HG03159 (cell line): Measurements from ENCODE around the gene AKAP12.
A peak's percentile ranks its signal among the peaks of the same experiment; 100 is the strongest.

Experiments
- ATAC-seq: cut with Tn5 transposase; IDR thresholded peaks from one replicate; pipeline ENCODE4 v1.9.1; 2021; ENCODE audit warnings: mild to moderate bottlenecking, moderate library complexity; ENCODE audit not compliant: unreplicated experiment

AKAP12 gene

DNA sequence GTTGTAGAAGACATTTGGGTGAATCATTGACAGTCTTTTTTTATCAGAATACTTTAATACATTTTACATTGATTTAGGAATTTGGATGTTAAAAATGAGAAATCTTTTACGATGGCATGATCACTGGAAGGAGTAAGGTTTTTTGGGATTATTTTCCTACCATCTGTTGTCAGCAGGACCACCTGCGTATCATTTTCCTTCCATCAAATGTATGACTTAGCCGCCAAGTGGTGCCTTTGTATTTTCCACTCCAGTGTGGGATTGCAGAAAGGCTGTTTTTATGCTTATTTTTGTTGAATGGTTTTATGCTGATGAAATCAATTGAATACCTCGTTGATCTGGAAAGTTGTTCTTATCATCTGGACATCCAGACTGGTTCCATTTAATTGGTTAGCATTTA, 35.8 kb downstream of the AKAP12 start:
- no peak for ATAC-seq

- no peak for ATAC-seq
These were observed 36.5 kb downstream of the AKAP12 start for GRCh38 chr6:151276112-151276740.

DNA sequence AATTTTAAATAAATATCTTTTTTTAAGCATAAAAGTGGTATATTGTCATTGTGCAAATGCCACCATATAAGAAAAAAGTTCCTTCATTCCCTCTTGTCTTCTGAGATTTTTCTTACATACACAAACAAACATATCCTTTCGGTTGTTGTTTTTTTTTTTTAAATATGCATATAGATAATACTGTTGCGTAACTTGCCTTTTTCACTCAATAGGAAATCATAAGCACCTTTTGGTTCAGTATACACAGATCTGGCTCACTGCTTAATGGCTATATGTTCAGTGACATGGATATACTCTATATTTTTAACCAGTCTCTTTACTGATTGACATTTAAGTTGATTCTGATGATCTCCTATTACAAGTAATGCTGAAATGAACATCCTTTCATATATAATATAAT, 40.1 kb downstream of the AKAP12 start:
- ATAC-seq: no peak

GRCh38 chr6:151280859-151281258, 41.1 kb downstream of the AKAP12 start:
- no peak for ATAC-seq

DNA sequence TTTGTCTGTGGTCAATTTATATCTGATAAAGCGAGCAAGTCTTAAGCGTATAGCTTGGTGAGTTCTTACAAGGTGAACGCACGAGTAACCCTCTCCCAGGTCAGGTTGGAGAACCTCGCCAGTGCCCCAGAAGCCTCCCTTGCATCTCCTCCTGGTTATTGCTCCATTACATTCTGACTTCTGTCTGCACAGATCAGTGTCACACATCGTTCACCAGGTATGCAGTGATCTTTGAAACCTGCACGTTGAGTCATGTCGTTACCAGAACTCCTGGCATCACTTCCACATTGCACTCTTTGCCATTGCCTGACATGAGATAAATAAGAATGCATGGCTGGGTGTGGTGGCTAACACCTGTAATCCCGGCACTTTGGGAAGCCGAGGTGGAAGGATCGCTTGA, 44.2 kb downstream of the AKAP12 start:
- ATAC-seq: peak; percentile 65

DNA sequence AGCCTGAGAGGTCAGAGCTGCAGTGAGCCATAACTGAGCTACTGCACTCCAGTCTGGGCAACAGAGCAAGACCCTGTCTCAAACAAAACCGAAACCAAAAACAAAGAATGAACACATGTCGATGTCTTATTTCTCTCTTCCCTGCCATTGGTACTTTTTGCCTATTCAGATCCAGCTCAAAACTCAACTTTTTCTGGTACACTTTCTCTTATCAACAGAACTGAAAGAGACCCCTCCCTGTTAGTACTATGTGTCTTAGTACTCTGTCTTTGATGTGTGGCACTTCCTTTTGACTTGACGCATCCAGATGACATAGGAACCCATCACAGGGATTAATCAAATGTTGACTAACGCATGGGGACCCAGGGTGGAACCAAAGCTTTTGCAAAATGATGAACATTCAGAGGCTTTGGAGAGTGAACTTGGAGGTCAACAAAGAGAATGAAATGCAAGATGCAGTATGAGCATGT, 44.8 kb downstream of the AKAP12 start:
- ATAC-seq: peak; percentile 55

DNA sequence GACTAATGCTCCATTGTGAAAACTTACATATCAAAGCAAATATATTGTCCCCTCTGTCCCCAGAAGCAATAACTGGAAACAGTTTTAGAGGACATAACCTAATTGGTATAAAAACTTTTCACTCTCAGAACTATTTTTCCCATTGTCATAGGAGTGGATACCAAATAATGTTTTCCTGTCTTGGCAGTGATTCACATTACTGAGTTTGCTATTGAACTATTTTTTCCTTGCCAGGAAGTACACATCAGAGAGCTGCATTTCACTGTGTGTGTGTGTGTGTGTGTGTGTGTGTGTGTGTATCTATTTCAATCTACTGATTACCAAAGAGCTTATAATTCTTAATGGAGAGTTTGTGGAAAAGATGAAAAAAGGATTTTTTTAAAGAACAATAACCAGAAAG, 45.4 kb downstream of the AKAP12 start:
- no peak for ATAC-seq

DNA sequence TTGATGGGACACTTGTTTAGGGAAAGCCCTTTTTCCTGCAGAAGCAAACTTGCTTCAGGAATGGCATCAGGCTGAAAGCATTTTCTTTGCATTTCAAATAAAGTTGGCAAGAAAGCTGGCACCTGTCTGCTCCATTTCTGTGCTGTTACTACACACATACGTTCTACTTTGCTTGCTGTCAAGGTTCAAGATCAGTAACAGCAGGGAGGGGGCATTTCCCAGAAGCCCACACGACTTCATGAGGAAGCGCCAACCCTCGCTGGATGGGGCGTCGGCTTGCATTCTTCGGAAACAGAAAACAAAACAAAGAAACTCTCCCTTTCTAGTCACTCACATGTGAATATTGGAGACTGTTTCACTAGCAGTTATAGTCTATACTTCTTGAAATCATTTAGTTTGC, 46.4 kb downstream of the AKAP12 start:
- ATAC-seq: no peak

GRCh38 chr6:151288712-151289398, 49.1 kb downstream of the AKAP12 start:
- no peak for ATAC-seq

DNA sequence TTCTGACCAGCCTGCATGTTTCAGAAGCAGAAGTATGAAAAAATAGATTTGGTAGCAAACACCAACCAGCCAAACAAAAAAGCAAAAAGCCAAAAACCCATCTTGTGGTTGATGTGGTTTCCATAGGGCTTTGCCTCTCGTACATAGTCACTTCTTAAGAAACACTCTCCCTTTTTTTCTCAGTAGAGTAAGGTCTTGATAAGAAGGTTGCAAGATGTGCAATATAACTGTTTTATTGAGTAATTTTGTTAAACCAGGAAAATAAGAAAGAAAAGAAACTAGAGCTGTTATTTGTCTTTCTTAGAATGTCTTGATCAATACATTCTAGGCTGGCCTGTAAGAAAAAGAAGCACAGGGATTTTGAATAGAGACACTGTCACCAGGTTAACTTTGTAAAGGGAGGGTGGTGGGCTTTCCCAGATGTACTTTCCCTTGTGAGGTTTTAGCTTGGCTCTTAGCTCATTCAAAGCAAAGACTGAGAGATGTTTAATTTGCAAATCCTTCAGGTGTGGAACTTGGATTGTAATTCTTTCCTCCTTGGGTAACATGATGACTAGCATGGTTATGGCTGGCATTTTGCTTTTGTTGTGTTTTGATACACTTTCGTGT, 49.7 kb downstream of the AKAP12 start:
- ATAC-seq: no peak

DNA sequence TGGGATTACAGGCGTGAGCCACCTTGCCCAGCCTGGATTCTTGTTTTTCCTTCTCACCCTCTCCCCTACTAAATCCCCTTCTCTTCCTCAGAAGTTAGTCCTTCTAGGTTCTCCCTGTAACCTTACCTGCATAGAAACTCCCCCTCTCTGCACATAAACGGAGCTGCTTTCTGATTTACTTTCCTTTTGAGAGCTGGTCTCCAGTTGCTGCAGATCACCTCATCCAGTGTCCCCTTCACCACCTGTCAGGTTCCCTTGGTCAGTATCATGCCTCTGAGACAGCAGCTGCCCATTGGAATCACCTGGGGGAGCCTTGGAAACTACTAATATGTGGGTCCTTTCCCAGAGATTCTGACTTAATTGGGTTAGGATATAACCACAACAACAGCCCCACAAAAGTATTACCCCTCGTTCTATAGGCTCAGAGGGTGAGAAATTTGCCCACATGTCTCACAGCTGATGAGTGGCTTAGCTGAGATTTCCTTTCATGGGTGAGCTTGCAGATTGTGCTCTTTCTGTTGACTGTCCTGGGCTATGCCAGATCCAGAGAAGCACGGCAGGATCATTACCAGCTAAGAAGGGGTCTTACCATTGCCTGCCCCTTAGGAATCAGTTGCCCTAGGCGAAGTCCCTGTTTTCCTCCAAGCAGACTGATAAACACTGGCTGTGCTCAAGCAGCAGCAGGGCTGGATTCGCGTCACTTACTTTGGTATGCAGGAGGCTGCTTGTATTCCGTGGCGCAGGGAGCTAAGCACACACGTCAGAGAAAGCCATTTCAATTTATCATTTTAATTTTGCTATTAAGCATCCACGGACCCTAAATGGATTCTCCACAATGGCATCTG, 51.3 kb downstream of the AKAP12 start:
- ATAC-seq: no peak

DNA sequence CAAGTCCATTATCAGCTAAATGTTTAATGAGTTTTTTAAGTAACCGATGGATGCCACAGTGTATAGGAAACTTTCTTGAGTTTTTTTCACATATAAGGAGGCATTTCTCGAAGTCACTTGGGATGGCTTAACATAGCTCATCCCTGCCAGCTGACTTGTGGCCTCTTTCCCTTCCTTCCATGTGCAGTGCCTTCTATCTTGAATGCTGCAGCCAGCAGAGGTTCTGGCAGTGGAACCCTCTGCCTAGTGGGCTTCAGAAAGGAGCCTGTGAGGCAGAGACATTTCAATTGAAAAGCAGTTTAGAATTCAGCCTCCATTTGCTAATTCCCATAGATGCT, 51.9 kb downstream of the AKAP12 start:
- no peak for ATAC-seq

- ATAC-seq: no peak
These were observed 53.4 kb downstream of the AKAP12 start for GRCh38 chr6:151292974-151293687.

GRCh38 chr6:151293688-151294016, 53.9 kb downstream of the AKAP12 start:
- ATAC-seq: no peak

GRCh38 chr6:151294561-151295101, 54.9 kb downstream of the AKAP12 start:
- ATAC-seq: no peak

DNA sequence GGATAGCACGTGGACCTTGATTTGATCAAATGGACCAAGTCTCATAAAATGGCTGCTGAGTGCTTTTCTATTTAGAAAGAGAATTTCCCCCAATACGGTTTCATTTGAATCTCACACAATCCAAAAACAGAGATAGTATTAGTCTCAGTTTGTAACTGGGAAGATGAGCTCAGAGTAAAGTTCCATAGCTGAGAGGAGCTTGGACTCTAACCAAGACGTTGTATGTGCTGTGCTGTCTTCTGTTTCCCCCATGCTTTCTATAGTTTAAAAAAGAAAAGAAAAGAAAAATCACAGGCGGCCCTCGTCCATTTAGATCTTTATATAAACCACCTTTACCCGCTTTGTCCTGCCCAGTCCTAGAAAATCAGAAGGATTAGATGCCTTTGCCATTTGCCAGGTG, 58.1 kb downstream of the AKAP12 start:
- no peak for ATAC-seq

DNA sequence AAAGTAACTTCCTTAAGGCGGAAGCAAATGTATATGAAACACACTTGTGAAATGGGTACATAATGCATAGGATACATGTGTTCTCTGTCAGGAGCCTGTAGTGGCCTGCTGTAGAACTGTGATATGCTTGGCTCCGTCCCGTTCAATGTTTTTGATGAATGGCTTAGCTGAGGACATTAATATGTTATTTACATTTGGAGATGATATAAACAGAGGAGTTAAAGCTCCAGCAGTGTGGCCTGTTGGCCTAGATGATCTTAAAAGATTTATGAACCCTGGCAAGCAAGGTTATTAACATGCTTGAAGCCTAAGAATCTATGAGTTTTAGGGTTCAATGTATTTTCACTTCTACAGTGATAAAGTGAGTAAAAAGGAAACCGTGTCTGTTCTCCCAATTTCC, 59.2 kb downstream of the AKAP12 start:
- no peak for ATAC-seq

GRCh38 chr6:151300267-151300991, 60.7 kb downstream of the AKAP12 start:
- ATAC-seq: no peak

GRCh38 chr6:151301547-151301946, 61.8 kb downstream of the AKAP12 start:
- no peak for ATAC-seq

DNA sequence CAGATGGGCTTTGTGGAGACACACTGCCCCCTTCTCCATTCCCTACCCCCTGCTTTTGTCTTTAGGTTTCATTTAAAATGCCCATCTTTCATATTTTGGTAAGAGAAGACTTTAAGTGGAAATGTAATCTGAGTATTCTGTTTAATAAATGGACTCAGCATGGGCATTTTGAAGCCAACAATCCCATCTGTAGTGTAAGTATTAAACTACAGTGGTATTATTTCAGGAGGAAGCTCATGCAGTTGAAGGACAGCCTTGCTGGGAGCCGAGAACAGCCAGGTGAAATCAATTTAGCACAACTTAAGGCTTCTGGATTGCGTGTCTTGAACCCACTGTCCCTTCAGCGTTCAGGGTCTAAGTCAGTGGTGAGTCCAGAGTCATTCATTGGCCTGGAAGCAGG, 63.5 kb downstream of the AKAP12 start:
- no peak for ATAC-seq
